Brain microvascular endothelial cell (primary cell): ENCODE measurements around the gene LPAR3.

Source experiments
- DNase-seq: peaks from one replicate; pipeline ENCODE4 v3.0.0-alpha.2; 2020
- H3K27ac ChIP-seq: fragments of 250-450 bp; sonication (Bioruptor Pico); 2 replicates; pipeline ENCODE4 v1.5.1; 2020; ENCODE audit warnings: mild to moderate bottlenecking, moderate library complexity
- H3K27me3 ChIP-seq: fragments of 250-450 bp; sonication (Bioruptor Pico); replicated peaks from 2 replicates; pipeline ENCODE4 v1.5.1; 2020; ENCODE audit warnings: mild to moderate bottlenecking
- H3K36me3 ChIP-seq: fragments of 250-450 bp; sonication (Bioruptor Pico); replicated peaks from 2 replicates; pipeline ENCODE4 v1.5.1; 2020; ENCODE audit warnings: mild to moderate bottlenecking
- H3K4me3 ChIP-seq: 2 replicates; pipeline ENCODE4 v1.5.1; 2011; ENCODE audit warnings: low read depth, mild to moderate bottlenecking, control low read depth, low read length, moderate library complexity
- in situ Hi-C: cut with HindIII; loops from 2 replicates; pipeline ENCODE4 v1.10.0; 2017; ENCODE audit warnings: low sequenced_read_pairs, low pct_ligation_motif_present
- TF ChIP-seq, protein P1 (sequence below): IDR thresholded peaks from 2 replicates; pipeline ENCODE4 v1.5.1; 2011; ENCODE audit warnings: low read depth, mild to moderate bottlenecking, moderate library complexity, low read length, control low read depth, inconsistent platforms; ENCODE audit errors: missing control alignments

The LPAR3 gene

DNA sequence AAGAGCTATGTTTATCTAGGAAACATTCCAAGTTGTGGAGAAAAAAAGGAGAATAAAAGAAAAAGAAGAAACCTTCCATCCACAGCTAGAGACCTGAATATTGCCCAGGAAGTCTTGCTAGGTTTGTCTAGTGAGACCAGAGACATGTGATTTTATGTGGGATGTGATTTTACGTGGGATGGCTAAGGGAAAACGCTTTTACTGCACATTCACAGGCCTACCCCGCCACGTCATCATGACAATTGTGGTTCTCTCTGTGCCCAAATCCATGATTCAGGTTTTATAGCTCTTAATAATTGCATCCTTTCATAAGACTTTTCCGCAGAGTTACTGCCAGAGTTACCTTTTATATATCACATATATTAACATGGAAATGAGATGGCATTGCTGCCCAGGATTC, 116.4 kb downstream of the LPAR3 start:
- no peak overlapping the region for H3K27ac ChIP-seq
- in situ Hi-C loops = loop anchor here (10.0 kb wide), 1 partner anchor 158 kb away; no protein-coding TSS in a partner anchor
- no peak for DNase-seq
- no peak overlapping the region for H3K4me3 ChIP-seq
- TF ChIP-seq, protein P1, sequence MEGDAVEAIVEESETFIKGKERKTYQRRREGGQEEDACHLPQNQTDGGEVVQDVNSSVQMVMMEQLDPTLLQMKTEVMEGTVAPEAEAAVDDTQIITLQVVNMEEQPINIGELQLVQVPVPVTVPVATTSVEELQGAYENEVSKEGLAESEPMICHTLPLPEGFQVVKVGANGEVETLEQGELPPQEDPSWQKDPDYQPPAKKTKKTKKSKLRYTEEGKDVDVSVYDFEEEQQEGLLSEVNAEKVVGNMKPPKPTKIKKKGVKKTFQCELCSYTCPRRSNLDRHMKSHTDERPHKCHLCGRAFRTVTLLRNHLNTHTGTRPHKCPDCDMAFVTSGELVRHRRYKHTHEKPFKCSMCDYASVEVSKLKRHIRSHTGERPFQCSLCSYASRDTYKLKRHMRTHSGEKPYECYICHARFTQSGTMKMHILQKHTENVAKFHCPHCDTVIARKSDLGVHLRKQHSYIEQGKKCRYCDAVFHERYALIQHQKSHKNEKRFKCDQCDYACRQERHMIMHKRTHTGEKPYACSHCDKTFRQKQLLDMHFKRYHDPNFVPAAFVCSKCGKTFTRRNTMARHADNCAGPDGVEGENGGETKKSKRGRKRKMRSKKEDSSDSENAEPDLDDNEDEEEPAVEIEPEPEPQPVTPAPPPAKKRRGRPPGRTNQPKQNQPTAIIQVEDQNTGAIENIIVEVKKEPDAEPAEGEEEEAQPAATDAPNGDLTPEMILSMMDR = no peak
- H3K27me3 ChIP-seq = peaks cover 5% of the 10 kb centered on the region
- H3K36me3 ChIP-seq = no peaks in the 10 kb centered on the region

DNA sequence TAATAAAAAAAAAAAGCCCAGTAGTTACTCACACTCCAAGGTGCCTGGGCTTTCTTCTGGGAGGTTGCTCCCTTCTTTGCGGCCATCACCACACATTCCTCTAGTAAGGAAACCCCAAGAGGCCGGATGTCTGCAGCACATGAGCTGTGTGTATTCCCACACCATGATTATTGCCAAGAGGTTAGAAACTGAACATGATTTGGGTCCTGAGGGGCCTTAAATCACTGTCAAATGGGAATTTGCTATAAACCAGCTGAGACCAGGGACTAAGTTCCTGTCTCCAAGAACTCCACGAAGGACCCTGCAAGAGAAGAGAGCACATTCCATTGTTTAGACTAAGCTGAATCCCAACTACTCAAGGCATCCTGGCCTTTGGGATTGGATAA, 117.5 kb downstream of the LPAR3 start:
- Histone ChIP-seq H3K27ac (no peak overlapping the region), H3K36me3 (no peaks in the 10 kb centered on the region), H3K4me3 (no peak overlapping the region), H3K27me3 (peaks cover 7% of the 10 kb centered on the region)
- DNase-seq = no peak
- TF ChIP-seq, protein P1 = no peak
- in situ Hi-C loops = loop anchor here (10.0 kb wide), 1 partner anchor 159 kb away; no protein-coding TSS in a partner anchor

DNA sequence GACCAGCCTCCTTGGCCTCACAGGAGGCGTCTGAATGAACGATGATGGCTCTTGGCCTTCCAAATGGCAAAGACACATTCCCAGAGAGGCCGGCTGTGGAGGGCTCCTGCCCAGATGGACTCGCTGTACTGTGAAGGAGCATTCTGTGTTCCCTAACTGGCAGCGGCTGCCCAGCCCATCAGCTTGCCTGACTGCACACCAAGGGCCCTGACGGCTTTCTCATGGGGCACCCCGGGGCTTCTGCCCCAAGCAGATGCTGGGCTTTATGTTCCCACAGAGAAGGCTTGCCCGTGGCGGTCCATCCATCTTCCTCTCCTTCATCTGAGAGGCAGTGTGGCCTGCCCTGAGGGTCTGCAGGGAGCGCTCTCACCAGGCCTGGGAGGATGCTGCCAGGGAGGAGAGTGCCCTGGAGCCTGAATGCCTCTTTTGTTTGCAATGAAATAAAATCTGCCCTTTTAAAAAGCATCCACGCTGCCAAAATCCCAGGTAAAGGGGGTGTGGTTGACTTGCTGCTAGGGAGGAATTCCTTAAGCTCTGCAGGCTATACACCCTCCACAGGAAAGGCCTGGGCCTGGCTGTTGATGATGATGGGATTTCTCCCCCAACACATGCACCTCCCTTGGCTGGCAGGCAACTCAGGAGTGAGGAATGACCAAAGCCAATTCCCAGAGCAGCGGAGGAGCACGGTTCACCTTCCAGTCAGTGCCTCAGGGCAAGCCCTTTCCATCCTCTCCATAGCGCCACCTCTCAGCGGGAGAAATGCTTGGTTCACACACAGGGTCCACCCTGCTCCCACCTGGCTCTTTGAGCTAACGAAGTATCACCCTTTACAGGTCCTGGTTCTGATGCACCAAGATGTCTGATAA, 118.1 kb downstream of the LPAR3 start:
- no peak for DNase-seq
- Histone ChIP-seq H3K27me3 (peaks cover 10% of the 10 kb centered on the region), H3K27ac (no peak overlapping the region), H3K4me3 (no peak overlapping the region), H3K36me3 (no peaks in the 10 kb centered on the region)
- in situ Hi-C loops = loop anchor here (10.0 to 25.0 kb wide), 3 partner anchors 160 to 638 kb away; partner anchors contain the start of gene PRKACB
- TF ChIP-seq, protein P1 = no peak

DNA sequence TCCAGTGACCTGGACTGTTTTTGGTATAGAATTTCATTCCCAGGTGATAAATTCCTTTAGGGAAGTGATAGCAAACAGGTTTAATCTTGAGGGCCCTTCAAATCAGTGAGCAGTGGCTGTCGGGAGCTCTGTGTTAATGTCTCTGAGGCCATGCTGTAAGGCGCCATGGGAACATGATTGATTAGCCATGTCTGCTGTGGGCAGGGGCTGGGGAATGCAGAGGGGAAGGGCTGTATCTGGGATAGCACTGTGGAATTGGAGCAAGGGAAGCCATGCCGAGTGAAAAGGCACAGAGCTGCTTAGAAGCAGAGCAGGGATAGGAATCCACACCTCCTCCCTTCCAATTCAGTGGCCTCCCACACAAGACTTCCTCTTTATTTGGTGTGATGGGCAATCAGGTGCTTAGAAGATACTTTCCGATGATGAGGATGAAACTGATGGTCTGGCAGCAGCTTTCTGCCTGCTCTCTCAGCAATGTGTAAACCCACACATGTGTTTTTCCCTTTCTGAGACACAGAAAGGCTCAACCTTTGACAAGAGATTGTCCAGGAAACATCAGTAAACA, 119.0 kb downstream of the LPAR3 start:
- no peak overlapping the region for H3K4me3 ChIP-seq
- no peak overlapping the region for H3K27ac ChIP-seq
- H3K27me3 ChIP-seq = peaks cover 11% of the 10 kb centered on the region
- in situ Hi-C loops = loop anchor here (10.0 to 25.0 kb wide), 3 partner anchors 161 to 637 kb away; partner anchors contain the start of gene PRKACB
- H3K36me3 ChIP-seq = no peaks in the 10 kb centered on the region
- TF ChIP-seq, protein P1 = no peak
- DNase-seq = no peak

DNA sequence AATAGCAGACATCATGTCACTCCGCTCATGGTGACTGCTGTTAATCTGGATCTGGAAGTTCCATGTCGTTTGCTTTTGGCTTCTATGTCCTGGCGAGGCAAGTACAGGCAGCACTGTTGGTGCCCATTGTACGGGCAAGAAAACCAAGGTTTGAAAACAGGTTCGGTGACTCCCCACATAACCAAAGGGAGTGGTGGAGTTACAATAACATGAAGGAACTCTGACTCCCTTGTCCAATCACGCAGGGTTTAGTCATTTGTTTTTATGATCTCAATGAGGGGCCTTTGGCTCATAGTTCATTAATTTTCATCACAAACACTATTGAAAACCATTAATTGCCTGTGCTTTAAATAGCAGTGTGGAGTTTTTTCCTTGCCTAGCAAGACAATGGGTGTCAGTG, 119.8 kb downstream of the LPAR3 start:
- no peak overlapping the region for H3K27ac ChIP-seq
- in situ Hi-C loops = loop anchor here (10.0 to 25.0 kb wide), 3 partner anchors 162 to 636 kb away; partner anchors contain the start of gene PRKACB
- no peak overlapping the region for H3K4me3 ChIP-seq
- H3K27me3 ChIP-seq = peaks cover 11% of the 10 kb centered on the region
- DNase-seq = no peak
- no peaks in the 10 kb centered on the region for H3K36me3 ChIP-seq
- TF ChIP-seq, protein P1 = no peak
